ENCODE results near the gene PTPRT.

The PTPRT gene

DNA sequence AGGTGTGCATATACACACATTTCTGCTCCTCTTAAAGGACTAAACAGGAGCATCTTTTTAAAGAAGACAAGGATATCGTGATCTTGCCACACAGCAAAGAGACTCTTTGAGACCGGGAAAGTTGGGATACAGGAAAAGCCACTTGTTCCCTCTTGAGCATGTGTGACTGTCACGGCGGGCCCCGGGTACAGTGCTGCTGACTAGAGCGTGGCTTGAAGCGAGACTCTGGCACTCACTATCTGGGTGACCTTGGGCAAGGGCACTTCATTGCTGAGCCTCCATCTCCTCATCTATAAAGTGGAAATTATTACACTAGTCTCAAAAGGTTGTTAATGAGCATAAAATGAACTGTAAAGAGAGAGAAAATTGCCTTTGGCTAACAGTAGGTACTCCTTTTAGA, 713.9 kb downstream of the PTPRT start:
- no peaks in the 10 kb centered on the region for H3K79me2 ChIP-seq (ENCODE audit: insufficient read depth, low read length)
- H3K36me3 ChIP-seq (ENCODE audit: low read length), result no peaks in the 10 kb centered on the region
- H3F3A ChIP-seq (ENCODE audit: insufficient read depth), result no peaks in the 10 kb centered on the region
- no peaks in the 10 kb centered on the region for H3K9me2 ChIP-seq (replicated peaks; ENCODE audit: insufficient read depth, low read length)
- H3K4me3 ChIP-seq (ENCODE audit: insufficient read depth, low read length, poor library complexity, severe bottlenecking), result no peak overlapping the region
- H3K9me3 ChIP-seq (ENCODE audit: insufficient read depth, low read length), result no peaks in the 10 kb centered on the region
- no peak for TF ChIP-seq EZH2phosphoT487 (conservative IDR thresholded peaks at IDR 0.05; ENCODE audit: low read length)
- H3K27me3 ChIP-seq (ENCODE audit: low read length), result no peaks in the 10 kb centered on the region
- no peak overlapping the region for H3K4me2 ChIP-seq (ENCODE audit: low read depth, low read length, poor library complexity, severe bottlenecking)
- no peak overlapping the region for H3K27ac ChIP-seq (ENCODE audit: low read depth, low read length)
- no peaks in the 10 kb centered on the region for H4K20me1 ChIP-seq (ENCODE audit: low read depth, low read length)
- H3K9ac ChIP-seq (ENCODE audit: low read length), result no peak overlapping the region
- H2AFZ ChIP-seq (ENCODE audit: low read depth, low read length, severe bottlenecking), result no peak overlapping the region

GRCh38 chr20:42474646-42475045, 715.1 kb downstream of the PTPRT start:
- Histone ChIP-seq H3K4me2 (ENCODE audit: low read depth, low read length, poor library complexity, severe bottlenecking) (no peak overlapping the region), H3K36me3 (ENCODE audit: low read length) (no peaks in the 10 kb centered on the region)

GRCh38 chr20:42472198-42472597, 717.5 kb downstream of the PTPRT start:
- Histone ChIP-seq H3K4me3 (ENCODE audit: insufficient read depth, low read length, poor library complexity, severe bottlenecking) (no peak overlapping the region), H3K4me2 (ENCODE audit: low read depth, low read length, poor library complexity, severe bottlenecking) (no peak overlapping the region), H2AFZ (ENCODE audit: low read depth, low read length, severe bottlenecking) (no peak overlapping the region), H3K9ac (ENCODE audit: low read length) (no peak overlapping the region), H3K36me3 (ENCODE audit: low read length) (no peaks in the 10 kb centered on the region), H3F3A (ENCODE audit: insufficient read depth) (no peaks in the 10 kb centered on the region), H4K20me1 (ENCODE audit: low read depth, low read length) (no peaks in the 10 kb centered on the region), H3K9me3 (ENCODE audit: insufficient read depth, low read length) (no peaks in the 10 kb centered on the region), H3K9me2 (replicated peaks; ENCODE audit: insufficient read depth, low read length) (no peaks in the 10 kb centered on the region), H3K79me2 (ENCODE audit: insufficient read depth, low read length) (no peaks in the 10 kb centered on the region), H3K27me3 (ENCODE audit: low read length) (no peaks in the 10 kb centered on the region), H3K27ac (ENCODE audit: low read depth, low read length) (no peak overlapping the region)
- TF ChIP-seq EZH2phosphoT487 (conservative IDR thresholded peaks at IDR 0.05; ENCODE audit: low read length), result no peak
- TF ChIP-seq, protein P1, sequence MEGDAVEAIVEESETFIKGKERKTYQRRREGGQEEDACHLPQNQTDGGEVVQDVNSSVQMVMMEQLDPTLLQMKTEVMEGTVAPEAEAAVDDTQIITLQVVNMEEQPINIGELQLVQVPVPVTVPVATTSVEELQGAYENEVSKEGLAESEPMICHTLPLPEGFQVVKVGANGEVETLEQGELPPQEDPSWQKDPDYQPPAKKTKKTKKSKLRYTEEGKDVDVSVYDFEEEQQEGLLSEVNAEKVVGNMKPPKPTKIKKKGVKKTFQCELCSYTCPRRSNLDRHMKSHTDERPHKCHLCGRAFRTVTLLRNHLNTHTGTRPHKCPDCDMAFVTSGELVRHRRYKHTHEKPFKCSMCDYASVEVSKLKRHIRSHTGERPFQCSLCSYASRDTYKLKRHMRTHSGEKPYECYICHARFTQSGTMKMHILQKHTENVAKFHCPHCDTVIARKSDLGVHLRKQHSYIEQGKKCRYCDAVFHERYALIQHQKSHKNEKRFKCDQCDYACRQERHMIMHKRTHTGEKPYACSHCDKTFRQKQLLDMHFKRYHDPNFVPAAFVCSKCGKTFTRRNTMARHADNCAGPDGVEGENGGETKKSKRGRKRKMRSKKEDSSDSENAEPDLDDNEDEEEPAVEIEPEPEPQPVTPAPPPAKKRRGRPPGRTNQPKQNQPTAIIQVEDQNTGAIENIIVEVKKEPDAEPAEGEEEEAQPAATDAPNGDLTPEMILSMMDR (IDR thresholded peaks at IDR 0.05; ENCODE audit: insufficient read depth, low read length, poor library complexity, severe bottlenecking), result no peak

More at GRCh38 chr20:42474646-42475045, 715.1 kb downstream of the PTPRT start:
- H2AFZ ChIP-seq (ENCODE audit: low read depth, low read length, severe bottlenecking), result no peak overlapping the region
- no peaks in the 10 kb centered on the region for H3K9me3 ChIP-seq (ENCODE audit: insufficient read depth, low read length)
- no peaks in the 10 kb centered on the region for H3K27me3 ChIP-seq (ENCODE audit: low read length)
- H3K9me2 ChIP-seq (replicated peaks; ENCODE audit: insufficient read depth, low read length), result no peaks in the 10 kb centered on the region
- no peak overlapping the region for H3K4me3 ChIP-seq (ENCODE audit: insufficient read depth, low read length, poor library complexity, severe bottlenecking)
- TF ChIP-seq, protein P1 (IDR thresholded peaks at IDR 0.05; ENCODE audit: insufficient read depth, low read length, poor library complexity, severe bottlenecking), result no peak
- TF ChIP-seq EZH2phosphoT487 (conservative IDR thresholded peaks at IDR 0.05; ENCODE audit: low read length), result no peak
- no peaks in the 10 kb centered on the region for H4K20me1 ChIP-seq (ENCODE audit: low read depth, low read length)
- H3K27ac ChIP-seq (ENCODE audit: low read depth, low read length), result no peak overlapping the region
- no peaks in the 10 kb centered on the region for H3K79me2 ChIP-seq (ENCODE audit: insufficient read depth, low read length)
- H3F3A ChIP-seq (ENCODE audit: insufficient read depth), result no peaks in the 10 kb centered on the region
- no peak overlapping the region for H3K9ac ChIP-seq (ENCODE audit: low read length)

GRCh38 chr20:42461965-42462593, 727.6 kb downstream of the PTPRT start:
- H3K4me3 ChIP-seq (ENCODE audit: insufficient read depth, low read length, poor library complexity, severe bottlenecking), result no peak overlapping the region
- H4K20me1 ChIP-seq (ENCODE audit: low read depth, low read length), result no peaks in the 10 kb centered on the region
- H3K9me2 ChIP-seq (replicated peaks; ENCODE audit: insufficient read depth, low read length), result no peaks in the 10 kb centered on the region
- H3K9ac ChIP-seq (ENCODE audit: low read length), result no peak overlapping the region
- no peak overlapping the region for H3K4me2 ChIP-seq (ENCODE audit: low read depth, low read length, poor library complexity, severe bottlenecking)
- H3F3A ChIP-seq (ENCODE audit: insufficient read depth), result no peaks in the 10 kb centered on the region
- no peaks in the 10 kb centered on the region for H3K79me2 ChIP-seq (ENCODE audit: insufficient read depth, low read length)
- no peaks in the 10 kb centered on the region for H3K27me3 ChIP-seq (ENCODE audit: low read length)
- no peaks in the 10 kb centered on the region for H3K9me3 ChIP-seq (ENCODE audit: insufficient read depth, low read length)
- no peaks in the 10 kb centered on the region for H3K36me3 ChIP-seq (ENCODE audit: low read length)
- no peak overlapping the region for H2AFZ ChIP-seq (ENCODE audit: low read depth, low read length, severe bottlenecking)
- no peak for TF ChIP-seq EZH2phosphoT487 (conservative IDR thresholded peaks at IDR 0.05; ENCODE audit: low read length)
- TF ChIP-seq, protein P1 (IDR thresholded peaks at IDR 0.05; ENCODE audit: insufficient read depth, low read length, poor library complexity, severe bottlenecking), result no peak
- no peak overlapping the region for H3K27ac ChIP-seq (ENCODE audit: low read depth, low read length)

All from SU-DHL-6 (cell line).